Activated CD8-positive, alpha-beta memory T cell treated with anti-CD3 and anti-CD28 coated beads, Interleukin-2, amount 50 U/mL, for 48 hours (primary cell): ENCODE data around the gene KYAT1.

Experiments used
- DNase-seq: peaks from one replicate; pipeline ENCODE4 v3.0.0-alpha.2; 2020

KYAT1 gene

GRCh38 chr9:128906741-128907140 is 25.0 kb upstream of the KYAT1 start:
- DNase-seq, result no peak

DNA sequence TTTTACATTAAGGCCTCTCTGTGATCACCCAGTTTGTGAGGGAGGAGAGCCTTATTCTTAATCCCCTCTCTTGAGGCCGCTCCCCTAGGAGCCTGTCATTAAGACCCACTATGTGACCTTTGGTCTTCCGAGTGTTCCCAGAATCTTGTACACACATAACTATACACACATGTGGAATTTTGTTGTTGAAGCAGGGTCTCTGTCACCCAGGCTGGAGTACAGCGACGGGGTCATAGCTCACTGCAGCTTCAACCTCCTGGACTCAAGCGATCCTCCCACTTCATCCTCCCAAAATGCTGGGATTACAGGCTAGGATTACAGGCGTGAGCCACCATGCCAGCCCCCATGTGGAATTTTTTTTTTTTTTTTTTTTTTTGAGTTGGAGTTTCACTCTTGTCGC is 24.2 kb upstream of the KYAT1 start:
- DNase-seq, result no peak

DNA sequence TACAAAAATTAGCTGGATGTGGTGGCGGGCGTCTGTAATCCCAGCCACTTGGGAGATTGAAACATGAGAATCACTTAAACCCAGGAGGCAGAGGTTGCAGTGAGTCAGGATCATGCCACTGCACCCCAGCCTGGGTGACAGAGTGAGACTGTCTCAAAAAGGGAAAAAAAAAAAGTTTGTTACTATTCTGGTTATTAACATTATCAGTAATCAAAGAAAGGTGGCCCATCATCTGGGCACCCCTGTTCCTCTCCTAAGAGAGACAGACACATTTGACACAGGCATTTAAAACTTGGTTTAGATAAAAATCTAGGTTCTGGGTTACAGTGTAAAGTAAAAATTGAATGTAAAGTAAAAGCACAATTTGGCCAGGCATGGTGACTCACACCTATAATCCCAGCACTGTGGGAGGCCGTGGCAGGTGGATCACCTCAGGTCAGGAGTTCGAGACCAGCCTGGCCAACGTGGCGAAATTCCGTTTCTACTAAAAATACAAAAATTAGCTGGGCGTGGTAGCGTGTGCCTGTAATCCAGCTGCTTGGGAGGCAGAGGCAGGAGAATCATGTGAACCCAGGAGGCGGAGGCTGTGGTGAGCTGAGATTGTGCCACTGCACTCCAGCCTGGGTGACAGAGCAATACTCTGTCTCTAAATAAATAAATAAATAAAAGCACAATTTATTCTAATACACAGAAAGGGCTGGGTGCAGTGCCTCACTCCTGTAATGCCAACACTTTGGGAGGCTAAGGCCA is 22.3 kb upstream of the KYAT1 start:
- DNase-seq, result no peak

- DNase-seq, result no peak
Measured at GRCh38 chr9:128903079-128903461, 21.3 kb upstream of the KYAT1 start.

DNA sequence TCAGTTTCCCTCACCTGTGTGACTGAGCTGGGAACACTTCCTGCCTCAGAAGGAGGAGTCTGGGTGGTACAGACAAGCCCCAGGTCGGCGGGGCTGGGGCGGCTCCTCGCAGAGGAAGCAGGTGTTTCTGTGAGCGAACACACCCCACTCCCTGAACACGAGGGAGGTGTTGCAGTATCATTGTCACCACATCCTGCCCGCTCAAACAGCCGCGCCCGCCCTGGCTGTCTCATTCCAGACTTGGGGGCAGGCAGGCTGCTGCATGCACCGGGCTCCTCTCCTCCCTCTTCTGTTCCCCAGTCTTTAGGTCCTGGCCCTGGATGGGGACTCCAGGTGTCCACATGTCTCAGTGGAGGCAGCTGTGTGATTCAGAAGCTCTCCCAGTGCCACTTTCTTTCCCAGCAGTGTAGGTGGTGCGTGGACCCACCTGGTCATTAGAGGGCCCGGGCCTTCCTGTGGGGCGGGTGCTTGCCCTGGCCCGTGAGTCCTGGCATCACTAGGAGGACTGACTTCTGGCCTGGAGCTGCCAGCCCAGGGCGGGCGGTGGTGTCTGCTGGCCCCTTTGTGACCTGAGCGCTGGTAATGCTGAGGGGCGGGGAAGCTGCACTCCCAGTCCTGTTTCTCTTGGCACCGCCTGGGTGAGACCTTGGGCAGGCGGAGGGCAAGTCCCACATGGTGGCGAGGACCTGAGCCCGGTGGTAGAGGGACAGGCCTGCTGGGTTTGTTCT is 20.8 kb upstream of the KYAT1 start:
- peak; percentile 91 for DNase-seq

DNA sequence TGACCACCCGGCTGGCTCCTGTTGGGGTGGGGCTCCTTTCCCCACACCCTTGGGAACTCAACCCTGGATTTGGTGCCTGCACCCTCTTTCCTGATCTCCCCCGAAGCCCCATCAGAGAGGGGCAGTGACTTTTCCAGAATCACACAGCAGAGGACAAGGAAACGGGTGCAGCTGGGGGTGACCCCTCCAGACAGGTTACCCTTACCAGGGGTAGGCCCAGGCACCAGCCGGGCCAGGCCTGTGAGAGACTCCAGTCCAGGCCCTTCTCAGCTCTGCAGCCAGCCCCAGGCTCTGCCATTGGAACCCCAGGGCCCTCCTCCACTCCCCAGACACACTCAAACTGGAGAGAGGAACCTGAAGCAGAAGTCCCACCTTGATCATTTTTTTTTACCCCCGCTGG is 20.1 kb upstream of the KYAT1 start:
- no peak for DNase-seq

GRCh38 chr9:128901379-128901778 is 19.6 kb upstream of the KYAT1 start:
- DNase-seq, result no peak

DNA sequence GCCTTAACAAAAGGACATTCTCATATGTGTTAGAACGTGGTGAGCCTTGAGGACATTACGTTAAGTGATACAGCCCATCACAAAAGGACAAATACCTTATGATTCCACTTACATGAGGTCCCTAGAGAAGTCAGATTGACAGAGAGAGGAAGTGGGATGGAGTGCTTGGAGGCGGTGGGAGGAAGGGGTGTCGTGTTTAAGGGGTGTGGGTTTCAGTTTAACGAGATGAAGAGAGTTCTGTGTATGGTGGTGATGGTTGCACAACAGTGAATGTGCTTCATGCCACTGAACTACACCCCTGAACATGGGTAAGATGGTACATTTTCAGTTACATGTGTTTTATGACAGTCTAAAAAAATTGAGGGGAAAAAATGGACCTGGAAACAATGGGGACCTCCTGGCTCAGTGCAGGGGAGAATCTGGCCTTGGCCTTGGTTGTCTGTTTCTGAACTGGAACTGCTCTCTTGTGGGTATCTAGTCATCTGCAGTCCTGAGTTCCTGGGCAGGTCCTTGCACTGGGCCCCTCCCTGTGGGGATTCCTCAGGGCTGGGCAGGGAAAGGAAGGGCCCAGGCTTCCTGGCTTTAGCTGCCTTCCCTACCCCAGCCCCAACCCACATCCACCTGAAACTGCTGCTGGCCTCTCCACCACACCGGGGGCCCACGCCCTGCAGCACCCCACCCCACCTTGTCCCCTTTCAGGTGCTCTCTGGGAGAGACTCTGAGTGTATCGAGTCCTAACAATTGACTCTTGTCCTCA is 18.0 kb upstream of the KYAT1 start:
- no peak for DNase-seq

GRCh38 chr9:128898845-128899565 is 17.3 kb upstream of the KYAT1 start:
- no peak for DNase-seq

DNA sequence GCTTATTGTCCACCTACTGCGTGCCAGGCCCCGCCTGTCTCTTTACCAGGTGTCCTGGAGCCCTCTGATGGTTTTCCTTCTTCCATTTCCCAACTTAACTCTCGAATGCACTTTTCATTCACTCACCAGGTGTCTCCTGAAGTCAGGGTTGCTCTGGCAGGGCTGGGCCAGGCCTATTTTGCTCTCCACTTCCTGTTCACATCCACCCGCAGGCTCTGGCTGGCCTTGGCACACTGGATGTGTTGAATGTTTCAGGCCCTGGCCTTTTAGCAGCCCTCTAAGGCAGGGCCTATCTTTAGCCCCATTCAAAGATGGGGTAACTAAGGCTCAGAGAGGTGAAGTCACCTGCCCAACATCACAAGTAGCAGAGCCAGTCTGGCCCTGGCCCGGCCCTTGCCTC is 16.6 kb upstream of the KYAT1 start:
- DNase-seq, result no peak

- no peak for DNase-seq
Measured at GRCh38 chr9:128895556-128895955, 13.8 kb upstream of the KYAT1 start.

GRCh38 chr9:128894764-128895163 is 13.0 kb upstream of the KYAT1 start:
- DNase-seq, result no peak

GRCh38 chr9:128893354-128893753 is 11.6 kb upstream of the KYAT1 start:
- DNase-seq, result no peak

DNA sequence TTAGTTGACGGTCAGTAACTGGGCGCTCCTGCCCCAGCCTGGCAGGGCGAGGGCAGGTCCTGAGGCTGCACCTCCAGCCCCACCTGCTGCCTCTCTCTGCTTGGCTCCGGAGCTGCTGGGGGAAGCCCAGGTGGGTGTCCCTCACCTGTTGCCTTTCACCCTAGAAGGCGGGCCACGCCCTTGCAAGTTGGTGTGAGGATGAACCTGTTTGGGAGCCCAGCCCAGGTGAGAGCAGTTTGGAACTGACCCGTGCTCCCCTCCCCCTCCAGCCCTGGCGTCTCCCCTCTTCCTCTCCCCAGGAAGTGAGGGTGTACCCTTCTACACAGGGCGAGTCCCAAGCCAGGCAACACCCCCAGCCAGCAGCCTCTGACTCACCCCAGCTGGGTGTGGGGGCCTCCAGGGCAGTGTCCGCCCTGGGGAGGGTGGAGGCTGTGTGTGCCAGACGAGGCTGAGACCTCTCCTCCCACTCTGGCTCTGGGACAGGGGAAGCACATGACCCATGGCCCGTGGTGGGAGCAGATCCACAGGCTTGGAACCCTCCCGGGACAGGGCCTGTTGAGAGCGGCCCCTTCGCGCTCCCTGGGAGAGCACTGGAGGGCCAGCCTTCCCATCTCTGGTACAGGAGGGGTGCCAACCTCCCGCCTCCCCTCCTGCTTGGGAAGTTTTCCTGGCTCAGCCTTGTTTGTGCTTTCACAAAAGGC is 10.6 kb upstream of the KYAT1 start:
- no peak for DNase-seq

DNA sequence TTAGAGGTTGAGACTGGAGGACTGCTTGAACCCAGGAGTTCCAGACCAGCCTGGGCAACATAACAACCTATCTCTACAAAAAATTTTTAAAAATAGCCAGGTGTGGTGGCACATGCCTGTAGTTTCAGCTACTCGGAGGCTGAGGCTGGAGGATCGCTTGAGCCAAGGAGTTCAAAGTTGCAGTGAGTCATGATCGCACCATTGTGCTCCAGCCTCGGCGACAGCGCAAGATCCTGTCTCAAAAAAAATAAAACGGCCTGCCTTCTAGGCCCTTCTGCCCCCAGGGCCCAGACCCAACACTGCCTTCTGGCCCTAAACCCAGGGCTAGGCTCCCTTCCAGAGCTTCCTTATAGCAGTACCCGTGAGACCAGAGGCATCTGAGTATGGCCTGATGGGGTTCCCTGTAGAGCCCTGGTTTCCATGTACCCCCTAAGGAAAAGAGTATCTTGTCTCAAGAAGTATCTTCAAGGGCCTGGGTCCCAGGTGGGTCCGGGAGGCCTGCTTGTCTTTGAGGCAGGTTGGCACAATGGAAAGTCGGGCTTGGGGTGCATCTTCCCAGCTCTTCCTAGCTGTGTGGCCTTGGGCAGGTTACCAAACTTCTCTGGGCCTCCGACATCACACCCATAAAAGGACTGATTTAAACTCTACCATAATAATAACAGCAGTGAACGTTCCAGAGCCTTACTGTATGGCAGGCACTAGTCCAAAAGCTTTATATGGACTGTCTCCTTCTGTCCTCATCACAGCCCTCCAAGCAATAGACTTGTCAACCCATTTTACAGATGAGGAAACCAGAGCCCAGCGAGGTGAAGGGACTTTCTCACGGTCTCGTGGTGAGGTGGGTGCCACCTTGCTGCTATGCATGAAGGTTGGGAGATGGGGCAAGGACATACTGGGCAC is 9.8 kb upstream of the KYAT1 start:
- no peak for DNase-seq

DNA sequence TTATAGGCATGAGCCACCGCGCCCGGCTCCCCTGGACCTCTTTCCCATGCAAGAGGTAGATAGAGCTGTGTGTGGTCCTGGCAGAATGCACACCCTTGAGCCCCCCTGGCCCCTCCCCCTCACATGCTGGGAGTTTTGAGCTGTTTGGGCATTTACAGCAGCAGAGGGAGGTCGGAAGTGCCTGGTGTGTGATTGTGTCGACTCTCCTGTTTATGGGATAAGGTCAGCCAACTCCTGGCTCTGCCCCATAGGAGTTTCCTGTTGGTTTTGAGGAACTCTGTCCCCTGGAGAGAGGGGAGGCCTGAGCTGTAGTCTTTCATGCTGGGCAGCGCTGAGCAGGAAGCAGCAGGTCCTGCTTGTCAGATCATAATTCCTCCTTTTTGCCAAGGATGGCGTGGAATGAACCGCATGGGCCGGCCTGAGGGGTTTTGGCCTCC is 6.2 kb upstream of the KYAT1 start:
- no peak for DNase-seq

DNA sequence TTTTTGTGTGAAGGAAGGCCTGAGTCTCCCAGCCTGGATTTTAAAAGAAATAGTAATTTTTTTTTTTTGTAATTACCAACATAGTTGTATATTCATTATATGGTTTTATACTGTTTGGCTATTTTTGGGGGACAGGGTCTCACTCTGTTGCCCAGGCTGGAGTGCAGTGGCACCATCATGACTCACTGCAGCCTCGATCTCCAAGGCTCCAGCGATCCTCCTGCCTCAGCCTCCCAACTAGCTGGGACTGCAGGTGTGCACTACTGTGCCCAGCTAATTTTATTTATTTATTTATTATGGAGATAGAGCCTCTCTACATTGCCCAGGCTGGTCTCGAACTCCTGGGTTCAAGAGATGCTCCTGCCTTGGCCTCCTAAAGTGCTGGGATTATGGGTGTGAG is 5.3 kb upstream of the KYAT1 start:
- DNase-seq, result no peak

DNA sequence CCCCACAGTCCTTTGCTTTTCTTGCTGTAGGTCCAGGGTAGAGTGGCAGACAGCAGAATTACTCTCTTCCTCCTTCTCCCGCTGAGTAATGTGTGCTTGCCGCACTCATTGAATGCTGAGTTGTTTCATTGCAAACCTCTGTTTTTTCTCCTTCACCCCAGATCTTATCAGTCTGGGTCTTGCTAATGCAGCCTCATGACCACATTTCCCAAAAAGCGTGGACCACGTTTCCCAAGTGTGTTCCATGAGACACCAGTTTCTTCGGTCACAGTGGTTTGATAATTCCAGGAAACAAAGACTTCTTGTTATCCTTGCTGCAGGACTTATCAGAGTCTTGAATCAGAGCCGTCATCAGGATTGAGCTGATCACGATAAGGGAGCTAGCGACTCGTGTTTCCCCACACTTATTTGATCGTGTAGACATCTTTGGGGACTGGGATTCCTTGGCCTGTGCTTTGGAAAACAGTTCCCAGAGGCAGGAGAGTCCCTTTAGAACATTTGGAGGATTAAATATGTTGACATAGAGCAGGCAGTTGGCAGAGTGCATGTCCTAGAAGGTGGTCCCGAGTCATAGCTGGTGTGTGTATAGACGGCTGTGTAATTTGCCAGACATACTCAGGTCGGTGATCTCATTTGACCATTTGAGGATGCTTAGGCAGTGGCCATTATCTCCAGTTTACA is 4.6 kb upstream of the KYAT1 start:
- DNase-seq, result no peak

GRCh38 chr9:128885798-128886197 is 4.0 kb upstream of the KYAT1 start:
- no peak for DNase-seq

GRCh38 chr9:128885376-128885775 is 3.6 kb upstream of the KYAT1 start:
- no peak for DNase-seq

- DNase-seq, result no peak
Measured at GRCh38 chr9:128884164-128884563, 2.4 kb upstream of the KYAT1 start.
